GM19455 (cell line): Measurements from ENCODE around the gene GRK4.
"Not testable (repeated sequence)": the region's sequence is repeated elsewhere in the genome, so short reads cannot be mapped to it uniquely, and the experiment has no call there.

Experiments used
- ATAC-seq: cut with Tn5 transposase; IDR thresholded peaks from one replicate; pipeline ENCODE4 v1.9.1; 2021; ENCODE audit not compliant: unreplicated experiment

The GRK4 gene

GRCh38 chr4:2930758-2931511 is 32.4 kb upstream of the GRK4 start:
- no peak for ATAC-seq

DNA sequence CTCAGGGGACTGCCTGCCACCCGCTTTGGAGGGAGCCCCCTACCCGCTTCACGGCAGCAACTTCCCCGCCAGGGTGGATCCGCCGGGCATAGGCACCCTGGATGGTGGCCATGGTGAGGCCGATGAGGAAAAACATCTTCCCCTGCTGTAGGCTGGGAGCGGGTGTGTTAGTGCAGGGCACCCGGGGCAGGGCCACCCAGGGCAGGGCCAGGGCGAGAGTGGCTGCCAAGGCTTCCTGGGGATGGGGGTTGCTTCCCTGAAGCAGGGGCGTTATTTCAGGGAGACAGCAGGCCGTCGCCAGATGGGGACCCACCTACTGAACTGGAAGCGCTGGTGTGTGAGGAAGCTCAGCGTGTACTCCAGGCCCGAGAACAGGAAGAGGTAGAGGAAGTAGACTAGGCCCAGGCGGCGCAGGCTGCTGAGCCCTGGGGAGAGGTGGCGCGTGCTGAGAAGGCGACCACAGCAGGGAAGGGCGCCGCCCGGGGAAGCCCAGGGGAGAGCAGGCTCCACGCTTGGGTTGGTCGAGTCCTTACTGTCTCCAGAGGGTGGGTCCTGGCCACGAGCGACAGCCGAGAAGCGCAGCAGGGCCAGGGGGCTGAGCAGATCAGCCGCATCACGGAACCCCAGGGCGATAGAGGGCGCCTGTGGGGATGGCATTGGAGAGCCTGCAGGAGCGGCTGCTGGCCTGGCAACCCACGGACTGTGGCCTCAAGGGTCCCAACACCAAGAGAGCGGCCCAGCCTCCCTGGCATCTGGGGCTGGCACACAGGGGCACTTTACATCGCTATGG is 31.7 kb upstream of the GRK4 start:
- ATAC-seq = no peak

- no peak for ATAC-seq
These were observed 30.9 kb upstream of the GRK4 start for GRCh38 chr4:2932321-2932950.

- ATAC-seq = no peak
These were observed 30.3 kb upstream of the GRK4 start for GRCh38 chr4:2932951-2933565.

DNA sequence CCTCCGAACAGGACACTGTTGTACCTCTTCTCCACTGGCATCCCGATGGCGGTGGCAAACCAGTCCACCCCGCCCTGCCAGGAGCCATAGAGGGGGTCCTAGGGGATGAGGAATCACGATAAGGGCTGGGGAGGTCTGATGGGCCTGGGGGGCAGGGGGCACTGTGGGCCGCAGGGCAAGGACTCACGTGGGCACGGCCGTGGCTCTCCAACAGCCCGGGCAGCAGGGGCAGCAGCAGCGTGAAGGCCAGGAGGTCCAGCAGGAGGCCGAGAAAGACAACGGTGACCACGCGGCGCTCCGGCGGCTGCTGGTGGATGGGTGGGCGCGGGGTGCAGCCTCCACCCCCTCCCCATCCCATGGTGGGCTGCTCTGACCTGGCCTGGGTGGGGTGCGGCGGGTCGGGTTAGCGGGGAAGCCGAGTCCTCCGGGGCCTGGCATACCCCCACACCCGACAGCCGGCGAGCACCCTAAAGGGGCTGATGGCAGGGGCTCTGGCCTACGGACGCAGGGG is 29.8 kb upstream of the GRK4 start:
- ATAC-seq = no peak

DNA sequence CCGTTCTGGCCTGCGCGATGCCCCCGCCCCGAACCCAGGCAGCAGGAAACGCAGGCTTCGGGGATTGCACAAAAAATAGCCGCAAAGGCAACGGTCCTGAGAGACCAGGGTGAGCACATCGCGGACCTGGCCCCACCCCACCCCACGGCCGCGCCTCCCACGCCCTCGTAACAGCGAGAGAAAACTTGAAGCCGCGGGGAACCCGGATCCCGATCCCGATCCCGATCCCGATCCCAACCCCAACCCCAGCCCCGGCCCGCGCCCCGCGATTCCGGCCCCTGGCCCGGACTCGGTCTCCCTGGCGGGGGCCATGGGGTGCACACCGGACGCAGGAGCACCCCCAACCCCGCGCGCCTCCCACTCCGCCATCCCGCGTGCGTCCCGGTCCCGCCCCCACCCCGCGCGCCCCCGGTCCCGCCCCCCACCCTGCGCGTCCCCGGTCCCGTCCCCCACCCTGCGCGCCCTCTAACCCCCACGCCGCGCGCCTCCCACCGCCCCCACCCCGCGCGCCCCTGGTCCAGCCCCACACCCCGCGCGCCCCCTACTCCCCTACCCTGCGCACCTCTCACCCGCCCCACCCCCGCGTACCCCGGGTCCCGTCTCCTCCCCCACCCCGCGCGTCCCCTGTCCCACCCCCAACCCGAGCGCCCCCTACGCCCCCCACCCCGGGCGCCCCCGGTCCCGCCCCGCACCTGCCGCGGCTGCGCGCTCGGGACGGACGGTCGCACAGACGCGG is 29.1 kb upstream of the GRK4 start:
- ATAC-seq = no peak

DNA sequence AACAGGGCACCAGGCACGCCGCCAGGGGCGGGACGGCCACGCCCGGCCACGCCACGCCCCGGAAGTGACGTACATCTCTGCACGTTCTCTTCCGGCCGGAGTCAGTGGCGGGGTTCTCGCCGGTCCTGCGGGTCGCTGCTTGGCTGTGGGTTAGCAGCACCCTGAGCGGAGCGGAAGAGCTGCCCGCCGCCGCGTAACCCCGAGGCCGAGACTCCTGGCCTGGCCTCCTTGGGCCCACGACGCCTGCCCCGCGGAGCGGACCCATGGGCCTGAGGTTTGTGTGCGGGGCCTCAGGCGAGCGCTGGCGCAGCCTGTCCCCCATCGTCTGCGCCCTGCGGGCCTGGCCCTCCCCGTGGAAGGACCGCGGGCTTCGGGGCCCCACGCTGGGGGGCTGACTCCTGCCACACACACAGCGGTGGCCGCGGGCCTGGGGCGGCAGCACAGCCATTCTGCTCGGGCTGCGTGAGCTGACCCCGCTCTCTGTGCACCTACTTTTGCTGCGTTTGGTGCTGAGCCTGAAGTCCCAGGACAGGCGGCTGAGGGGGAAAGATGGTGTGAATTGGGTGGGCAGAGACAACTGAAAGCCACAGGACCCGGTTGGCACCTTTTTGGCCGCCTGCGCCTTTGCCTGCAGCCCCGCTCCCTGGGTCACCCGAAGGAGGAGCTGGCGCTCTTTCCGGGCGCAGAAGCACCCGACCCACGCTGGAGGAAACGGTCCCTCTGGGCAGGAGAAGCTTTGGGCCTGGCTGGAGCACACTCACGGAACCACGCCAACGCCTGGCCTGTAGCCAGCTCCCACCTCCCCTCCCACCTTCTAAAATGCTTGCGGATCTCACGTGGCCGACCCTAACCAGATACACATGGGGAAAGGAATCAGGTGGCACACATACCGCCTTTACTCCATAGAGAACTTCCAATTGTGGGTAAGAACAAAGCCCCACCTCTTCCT is 28.3 kb upstream of the GRK4 start:
- peak; percentile 33 for ATAC-seq

GRCh38 chr4:2935762-2936743 is 27.3 kb upstream of the GRK4 start:
- ATAC-seq = no peak

DNA sequence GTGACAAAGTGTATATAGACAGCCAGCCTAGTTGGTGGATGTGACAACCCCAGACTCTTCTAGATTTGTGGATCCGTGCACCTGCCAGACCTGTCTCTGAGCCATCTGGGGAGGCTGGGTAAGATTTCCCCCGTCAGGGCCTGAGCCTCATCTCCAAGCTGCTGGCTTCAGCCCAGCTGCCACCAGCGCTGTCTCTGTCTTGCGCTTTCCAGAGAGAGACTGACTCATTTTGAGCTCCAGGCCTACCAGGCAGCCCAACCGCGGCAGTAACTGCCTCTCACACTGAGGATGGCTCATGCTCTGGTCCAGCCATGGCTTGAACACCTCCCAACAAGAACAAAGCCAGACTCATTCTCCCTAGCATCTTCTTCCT is 26.6 kb upstream of the GRK4 start:
- ATAC-seq = no peak

DNA sequence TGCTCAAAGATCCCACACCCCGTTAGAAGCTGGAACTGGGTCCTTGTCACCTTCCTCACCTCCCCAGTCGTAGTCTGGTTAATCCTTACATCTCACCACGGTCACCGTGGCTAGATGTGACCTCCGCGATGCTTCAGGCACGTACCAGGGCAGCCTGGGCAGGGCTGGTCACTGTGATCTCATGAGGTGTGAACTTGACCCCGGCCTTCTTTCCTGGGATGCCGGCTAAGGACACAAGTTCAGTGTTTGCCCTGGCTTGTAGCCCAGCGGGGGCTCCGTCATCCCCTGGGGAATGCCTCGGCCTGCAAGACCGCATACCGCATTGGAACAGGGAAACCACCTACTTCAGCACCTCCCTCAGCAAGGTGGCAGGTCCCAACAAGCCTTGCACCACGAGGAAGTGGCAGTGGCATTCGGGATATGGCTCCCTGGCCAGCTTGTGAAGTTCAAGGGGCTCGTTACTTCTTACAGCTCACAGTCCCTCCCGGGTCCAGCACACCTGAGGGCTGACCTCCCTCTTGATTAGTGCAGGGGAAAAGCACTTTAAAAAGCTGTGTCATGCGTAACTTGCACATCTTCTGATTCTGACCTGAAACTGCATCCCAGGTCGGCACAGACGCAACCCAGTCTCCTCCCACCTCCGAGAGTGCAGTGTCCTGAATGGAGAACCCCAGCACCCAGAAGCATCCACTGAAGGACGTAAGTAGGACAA is 26.1 kb upstream of the GRK4 start:
- ATAC-seq = no peak

- no peak for ATAC-seq
These were observed 25.4 kb upstream of the GRK4 start for GRCh38 chr4:2937986-2938385.

- ATAC-seq = not testable (repeated sequence)
These were observed 25.0 kb upstream of the GRK4 start for GRCh38 chr4:2938411-2938810.

DNA sequence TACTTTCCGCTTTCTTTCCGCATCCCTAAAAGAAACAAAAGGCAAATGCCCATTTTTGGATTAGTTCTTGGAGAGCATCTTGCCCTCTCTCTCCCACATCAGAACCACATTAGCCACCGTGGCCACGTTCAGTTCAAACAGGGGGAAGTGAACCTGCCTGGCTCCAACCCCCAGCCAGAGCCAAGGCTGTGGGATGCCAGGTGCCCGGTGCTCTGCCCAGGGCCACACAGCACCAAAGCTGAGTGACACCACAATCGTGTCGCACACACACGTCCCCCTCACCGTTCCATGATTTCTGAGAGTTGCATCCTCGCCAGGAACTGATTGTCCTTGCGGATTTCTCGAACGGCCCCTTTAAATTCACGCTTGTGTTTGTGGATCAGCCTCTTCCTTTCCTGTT is 24.5 kb upstream of the GRK4 start:
- no peak for ATAC-seq

DNA sequence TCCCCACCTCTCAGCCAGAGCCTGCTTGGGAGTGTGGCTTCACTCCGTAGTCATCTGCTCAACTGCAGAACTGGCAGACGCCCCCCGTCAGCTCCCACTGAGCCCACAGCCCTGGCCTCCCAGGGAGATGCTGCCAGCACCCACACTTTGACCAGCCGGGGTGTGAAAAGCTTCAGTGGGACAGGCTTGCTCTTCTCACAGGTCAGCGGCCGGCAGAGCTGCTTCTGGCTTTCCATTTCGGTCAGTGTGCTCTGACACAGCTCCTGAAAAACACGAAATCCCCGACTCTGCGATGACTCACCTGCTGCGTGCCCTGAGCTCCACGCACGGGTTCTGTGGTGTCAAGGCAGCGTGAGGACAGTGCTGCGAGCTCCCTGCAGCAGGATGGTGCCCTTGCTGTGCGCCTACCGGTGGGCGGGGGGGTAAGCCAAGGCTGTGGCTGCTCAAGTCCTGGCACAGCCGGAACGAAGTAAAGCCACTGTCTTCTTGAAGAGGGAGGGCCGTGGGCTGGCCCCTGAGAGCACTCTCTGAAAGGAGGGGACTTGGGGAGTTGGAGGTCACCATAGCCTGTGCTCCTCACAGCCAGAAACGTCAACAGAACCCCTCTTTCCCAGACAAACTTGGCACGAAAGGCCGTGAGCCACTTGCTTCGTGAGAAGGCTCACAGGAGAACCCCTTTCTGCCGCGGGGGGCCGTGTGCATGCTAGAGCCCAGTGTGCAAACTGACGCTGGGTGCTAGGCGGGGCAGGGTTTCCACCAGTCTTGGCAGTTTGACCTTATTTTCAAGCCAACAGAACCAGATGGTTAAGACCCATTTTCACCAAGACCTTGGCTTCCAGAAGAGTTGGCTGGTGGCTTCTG is 23.8 kb upstream of the GRK4 start:
- ATAC-seq = no peak

GRCh38 chr4:2940267-2941137 is 22.9 kb upstream of the GRK4 start:
- no peak for ATAC-seq
